Immature natural killer cell (primary cell): ENCODE measurements around the gene RHBDF2. TPM values are rescaled to one million over a fixed set of nuclear protein-coding genes. Genes with fewer than 3 reads are reported as not detected.

Source experiments
- DNase-seq, 3 donors: peaks; one replicate each; pipeline ENCODE4 v3.0.0; 2022; ENCODE audit warnings: mixed read lengths in 1 of 3
- H3K27ac Mint-ChIP-seq, 6 donors: one replicate each; pipeline ENCODE4 v1.8.0; 2020; ENCODE audit warnings: mixed read lengths in 6 of 6, mild to moderate bottlenecking in 5 of 6, inconsistent platforms in 4 of 6, moderate library complexity in 3 of 6
- H3K27me3 Mint-ChIP-seq, 3 donors: one replicate each; pipeline ENCODE4 v1.8.0; 2020 to 2021; ENCODE audit warnings: low read depth in 3 of 3, mild to moderate bottlenecking in 3 of 3, mixed read lengths in 3 of 3, moderate library complexity in 3 of 3, inconsistent platforms in 1 of 3
- H3K36me3 Mint-ChIP-seq, 3 donors: one replicate each; pipeline ENCODE4 v1.8.0; 2020; ENCODE audit warnings: mixed read lengths in 3 of 3, inconsistent platforms in 2 of 3, mild to moderate bottlenecking in 2 of 3
- H3K4me1 Mint-ChIP-seq, 2 donors: one replicate each; pipeline ENCODE4 v1.8.0; 2020; ENCODE audit warnings: inconsistent platforms in 2 of 2, mild to moderate bottlenecking in 2 of 2, mixed read lengths in 2 of 2, moderate library complexity in 1 of 2
- H3K4me3 Mint-ChIP-seq, 5 donors: one replicate each; pipeline ENCODE4 v1.8.0; 2020; ENCODE audit warnings: mild to moderate bottlenecking in 5 of 5, mixed read lengths in 5 of 5, inconsistent platforms in 3 of 5, moderate library complexity in 3 of 5
- H3K9me3 Mint-ChIP-seq, 6 donors: one replicate each; pipeline ENCODE4 v1.8.0; 2020; ENCODE audit warnings: mild to moderate bottlenecking in 6 of 6, mixed read lengths in 6 of 6, inconsistent platforms in 4 of 6, moderate library complexity in 3 of 6
- polyA plus RNA-seq, 3 donors: library from polyadenylated mRNA; unstranded; fragments of 300-500 nt; fragmentation: Illumina TruSeq; gene quantifications; one replicate each; pipeline ENCODE4 v1.2.3, GENCODE V29; 2021

RHBDF2 gene
- polyA plus RNA-seq, 3 donors from 2014 or later, result 19.3 to 90.5 (median 23.6) TPM

DNA sequence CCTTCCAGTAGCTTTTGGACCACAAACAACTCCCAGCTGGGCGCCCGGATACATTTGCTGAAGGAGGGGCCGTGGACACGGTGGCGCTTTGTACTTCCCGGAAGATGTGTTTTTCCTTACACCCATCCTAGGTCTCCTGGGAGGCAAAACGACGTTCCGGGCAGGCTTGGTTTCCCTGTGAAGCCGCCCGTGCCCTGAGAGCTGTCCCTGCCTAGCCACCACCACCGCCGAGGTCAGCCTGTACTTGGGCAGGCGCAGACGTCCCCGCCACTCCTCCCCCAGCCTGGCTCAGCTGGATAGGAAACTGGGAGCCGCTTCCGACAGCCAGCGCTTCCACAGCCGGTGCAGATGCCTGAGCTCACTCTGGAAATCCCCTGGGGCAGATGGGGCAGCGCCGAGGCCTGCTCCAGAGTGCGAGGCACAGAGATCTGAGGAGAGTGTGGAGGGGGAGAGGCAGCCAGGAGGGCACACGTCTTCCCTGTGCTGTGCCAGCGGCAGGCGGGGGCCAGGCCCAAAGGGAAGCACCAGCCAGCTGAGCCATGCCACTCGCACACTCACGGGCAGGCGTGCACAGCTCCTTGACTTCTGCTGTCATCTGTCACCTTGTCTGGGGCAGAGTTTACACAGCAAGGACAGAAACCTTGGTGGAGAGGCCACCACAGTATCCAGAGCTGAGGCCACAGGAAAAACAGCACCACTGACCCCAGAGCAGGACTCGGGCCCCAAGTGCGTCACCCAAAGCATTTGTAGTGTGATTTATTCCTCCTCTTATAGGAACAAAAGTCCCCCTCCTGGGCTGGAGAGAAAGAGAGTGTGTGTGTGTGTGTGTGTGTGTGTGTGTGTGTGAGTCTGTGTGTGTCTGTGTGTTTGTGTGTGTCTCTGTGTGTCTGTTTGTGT lies 3.0 kb downstream of the RHBDF2 start:
- Mint-ChIP-seq H3K4me1 (peaks cover 80 to 90% of the 10 kb centered on the region in 2 donors), H3K27ac (peak overlapping the region; percentile 98 to 100 (median 100)), H3K9me3 (no peaks in the 10 kb centered on the region), H3K4me3 (peak overlapping the region; percentile 94 to 100 (median 95)), H3K27me3 (peaks cover 12 to 30% (median 26%) of the 10 kb centered on the region in 3 donors), H3K36me3 (peaks cover 3 to 7% (median 4%) of the 10 kb centered on the region in 3 donors)
- DNase-seq, result peak in 2 of 3 donors; percentile 36 to 40

- Mint-ChIP-seq H3K4me3 (peak overlapping the region; percentile 58 to 100 (median 69)), H3K36me3 (peaks cover 3 to 7% (median 4%) of the 10 kb centered on the region in 3 donors), H3K27me3 (peaks cover 15 to 34% (median 29%) of the 10 kb centered on the region in 3 donors), H3K9me3 (no peaks in the 10 kb centered on the region), H3K4me1 (peaks cover 86 to 91% of the 10 kb centered on the region in 2 donors), H3K27ac (peak overlapping the region; percentile 99 to 100 (median 100))
- no peak for DNase-seq
These were observed 3.6 kb downstream of the RHBDF2 start for GRCh38 chr17:76497699-76497978.

DNA sequence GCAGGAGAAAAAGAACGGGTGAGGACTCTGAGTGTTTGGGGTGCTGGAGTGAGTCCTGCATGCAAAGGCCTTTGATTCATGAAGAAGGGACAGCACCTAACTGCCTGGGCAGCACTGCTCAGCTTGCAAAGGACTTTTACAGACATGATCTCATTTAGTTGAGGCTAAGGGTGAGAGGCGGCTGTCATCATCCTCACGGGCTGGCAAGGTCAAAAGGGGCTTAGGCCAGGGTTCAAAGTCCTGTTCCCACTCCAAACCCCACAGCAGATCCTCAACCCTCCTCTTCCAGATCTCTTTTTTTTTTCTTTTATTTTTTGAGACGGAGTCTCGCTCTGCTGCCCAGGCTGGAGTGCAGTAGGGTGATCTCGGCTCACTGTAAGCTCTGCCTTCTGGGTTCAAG lies 4.8 kb downstream of the RHBDF2 start:
- peaks cover 16 to 34% (median 29%) of the 10 kb centered on the region in 3 donors for H3K27me3 Mint-ChIP-seq
- DNase-seq, result no peak
- H3K27ac Mint-ChIP-seq, result peak overlapping the region; percentile 99 to 100 (median 100)
- H3K9me3 Mint-ChIP-seq, result no peaks in the 10 kb centered on the region
- peaks cover 3 to 7% (median 4%) of the 10 kb centered on the region in 3 donors for H3K36me3 Mint-ChIP-seq
- H3K4me3 Mint-ChIP-seq, result peak overlapping the region in 4 of 5 donors; percentile 21 to 61 (median 52)
- H3K4me1 Mint-ChIP-seq, result peaks cover 92% of the 10 kb centered on the region in 2 donors

GRCh38 chr17:76495663-76496400 lies 5.4 kb downstream of the RHBDF2 start:
- H3K27ac Mint-ChIP-seq, result peak overlapping the region; percentile 99 to 100 (median 100)
- DNase-seq, result no peak
- H3K36me3 Mint-ChIP-seq, result peaks cover 3 to 7% (median 4%) of the 10 kb centered on the region in 3 donors
- H3K4me3 Mint-ChIP-seq, result peak overlapping the region in 4 of 5 donors; percentile 8 to 63 (median 51)
- no peaks in the 10 kb centered on the region for H3K9me3 Mint-ChIP-seq
- peaks cover 95 to 97% of the 10 kb centered on the region in 2 donors for H3K4me1 Mint-ChIP-seq
- peaks cover 16 to 34% (median 29%) of the 10 kb centered on the region in 3 donors for H3K27me3 Mint-ChIP-seq

DNA sequence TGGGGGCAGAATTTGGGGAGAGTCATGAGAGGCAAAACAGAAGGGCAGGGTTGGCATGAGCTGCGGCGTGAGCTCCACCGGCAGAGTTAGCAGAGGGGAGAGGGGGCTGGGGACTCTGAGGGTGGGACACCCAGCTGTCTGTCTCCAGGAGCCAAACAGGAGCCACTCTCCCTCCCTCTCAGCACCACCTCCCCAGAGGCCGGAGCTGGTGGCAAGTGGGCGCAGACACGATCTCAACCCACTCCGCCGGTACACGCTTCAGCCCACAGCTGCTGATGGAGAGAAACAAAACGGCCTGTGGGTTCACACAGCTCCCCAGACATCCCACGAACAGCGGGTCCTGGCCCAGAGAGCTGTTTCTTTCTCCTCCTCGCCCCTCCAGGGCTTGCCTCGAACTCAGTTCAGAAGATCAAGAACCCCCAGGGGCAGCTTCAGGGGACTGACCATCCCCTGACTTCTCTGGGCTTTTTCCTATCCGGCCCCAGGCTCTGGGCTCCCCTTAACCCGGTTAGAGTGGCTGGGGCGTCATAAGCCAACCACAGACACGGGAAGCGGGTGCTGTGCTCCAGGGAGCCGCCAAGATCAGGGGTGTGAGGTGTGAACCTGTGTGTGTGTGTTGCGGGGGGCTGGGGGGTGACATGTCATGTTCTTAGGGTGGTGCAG lies 7.6 kb downstream of the RHBDF2 start:
- DNase-seq, result peak; percentile 86 to 88 (median 86)
- Mint-ChIP-seq H3K9me3 (no peaks in the 10 kb centered on the region), H3K4me1 (peaks cover 96 to 97% of the 10 kb centered on the region in 2 donors), H3K4me3 (peak overlapping the region; percentile 81 to 96 (median 91)), H3K27me3 (peaks cover 14 to 20% (median 19%) of the 10 kb centered on the region in 3 donors), H3K27ac (peak overlapping the region; percentile 99 to 100 (median 100)), H3K36me3 (no peaks in the 10 kb centered on the region)

- Mint-ChIP-seq H3K4me3 (peak overlapping the region; percentile 81 to 96 (median 91)), H3K4me1 (peaks cover 92 to 93% of the 10 kb centered on the region in 2 donors), H3K27me3 (peaks cover 10 to 17% (median 15%) of the 10 kb centered on the region in 3 donors), H3K27ac (peak overlapping the region; percentile 99 to 100 (median 100)), H3K9me3 (no peaks in the 10 kb centered on the region), H3K36me3 (no peaks in the 10 kb centered on the region)
- DNase-seq, result peak; percentile 67 to 75 (median 75)
These were observed 8.2 kb downstream of the RHBDF2 start for GRCh38 chr17:76492989-76493501.

DNA sequence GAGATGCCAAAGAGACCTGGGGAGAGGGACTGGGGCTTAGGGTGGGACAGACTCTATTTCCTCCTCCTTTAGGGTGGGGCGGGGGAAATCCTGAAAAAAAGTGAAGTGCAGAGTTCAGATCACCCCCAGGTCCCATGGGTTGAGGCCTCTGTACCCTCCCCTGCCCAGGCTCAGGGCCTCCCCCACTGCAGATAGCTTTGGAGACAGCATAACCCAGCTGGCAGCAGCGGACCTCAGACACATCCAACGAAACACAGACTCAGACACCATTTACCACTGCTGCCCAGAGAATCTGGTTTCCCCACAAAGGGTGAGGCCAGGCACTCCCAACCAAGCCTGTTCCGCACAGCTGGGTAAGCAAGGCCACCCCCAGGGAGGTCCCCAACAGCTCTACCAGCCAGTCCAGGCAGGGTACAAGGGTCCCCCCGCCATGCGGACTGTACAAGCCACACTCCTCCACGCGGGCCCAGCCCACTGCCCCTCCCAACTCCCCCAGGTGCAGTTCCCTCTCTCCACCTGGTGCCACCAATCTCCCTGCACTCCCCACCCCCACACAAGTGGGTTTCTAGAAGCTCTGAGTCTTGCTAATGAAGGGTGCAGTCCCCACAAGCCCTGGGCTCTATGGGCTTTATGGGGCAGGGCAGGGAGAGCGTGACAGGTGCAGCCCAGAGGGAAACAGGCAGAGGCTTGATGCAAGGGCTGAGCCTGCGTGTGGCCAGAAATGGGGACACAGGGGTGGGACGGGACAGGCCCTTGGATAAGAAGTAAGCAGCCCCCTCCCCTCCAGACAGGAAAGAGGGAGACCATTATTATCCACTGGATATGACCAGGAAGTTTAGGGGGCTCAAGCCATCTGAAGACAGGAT lies 8.9 kb downstream of the RHBDF2 start:
- peaks cover 8 to 17% (median 14%) of the 10 kb centered on the region in 3 donors for H3K27me3 Mint-ChIP-seq
- H3K9me3 Mint-ChIP-seq, result no peaks in the 10 kb centered on the region
- H3K27ac Mint-ChIP-seq, result peak overlapping the region; percentile 99 to 100 (median 100)
- peak; percentile 35 to 41 (median 40) for DNase-seq
- H3K4me1 Mint-ChIP-seq, result peaks cover 85 to 89% of the 10 kb centered on the region in 2 donors
- peak overlapping the region; percentile 81 to 96 (median 91) for H3K4me3 Mint-ChIP-seq
- H3K36me3 Mint-ChIP-seq, result no peaks in the 10 kb centered on the region

DNA sequence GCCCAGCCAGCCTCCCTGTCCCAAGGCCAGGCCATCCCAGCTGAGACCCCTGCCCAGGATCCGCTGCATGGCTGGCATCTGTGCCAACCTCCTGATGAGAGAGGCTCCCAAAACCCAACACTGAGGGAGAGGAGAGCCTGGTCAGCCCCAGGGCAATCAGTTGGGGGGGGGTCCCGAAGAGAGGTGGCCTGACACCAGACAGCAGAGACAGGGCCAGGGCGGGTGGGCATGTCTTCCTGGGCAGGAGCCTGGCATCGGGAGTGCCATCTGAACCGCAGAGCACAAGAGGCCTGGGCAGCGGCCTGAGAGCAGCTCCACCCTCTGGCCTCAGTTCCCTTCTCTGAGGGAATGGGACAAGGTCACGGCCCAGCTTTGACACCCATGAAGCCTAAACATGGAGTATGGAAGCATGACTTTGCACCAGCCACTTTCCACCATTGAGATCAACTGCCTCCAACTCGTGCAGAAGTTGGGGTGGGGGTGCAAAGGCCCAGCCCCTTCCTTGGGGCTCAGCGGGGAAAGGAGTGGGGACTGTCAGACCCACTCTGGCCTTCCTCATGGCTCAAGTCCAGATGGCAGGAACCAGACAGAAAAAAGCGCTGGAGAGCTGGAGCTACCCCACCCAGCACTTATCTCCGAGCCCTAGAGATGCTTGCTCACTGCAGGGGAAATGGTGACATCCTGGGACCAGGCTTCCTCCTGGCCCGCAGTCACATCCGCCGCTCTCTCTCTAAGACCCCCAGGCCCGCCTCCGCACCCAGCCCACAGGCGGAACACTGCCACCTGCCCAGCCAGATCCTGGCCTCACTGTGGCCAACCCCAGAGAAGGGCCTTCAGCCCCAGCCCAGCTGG lies 9.7 kb downstream of the RHBDF2 start:
- Mint-ChIP-seq H3K27ac (peak overlapping the region; percentile 99 to 100 (median 100)), H3K9me3 (no peaks in the 10 kb centered on the region), H3K4me3 (peak overlapping the region; percentile 81 to 96 (median 91)), H3K4me1 (peaks cover 77 to 80% of the 10 kb centered on the region in 2 donors), H3K27me3 (peaks cover 7 to 17% (median 11%) of the 10 kb centered on the region in 3 donors), H3K36me3 (no peaks in the 10 kb centered on the region)
- peak in 1 of 3 donors; percentile 31 for DNase-seq

DNA sequence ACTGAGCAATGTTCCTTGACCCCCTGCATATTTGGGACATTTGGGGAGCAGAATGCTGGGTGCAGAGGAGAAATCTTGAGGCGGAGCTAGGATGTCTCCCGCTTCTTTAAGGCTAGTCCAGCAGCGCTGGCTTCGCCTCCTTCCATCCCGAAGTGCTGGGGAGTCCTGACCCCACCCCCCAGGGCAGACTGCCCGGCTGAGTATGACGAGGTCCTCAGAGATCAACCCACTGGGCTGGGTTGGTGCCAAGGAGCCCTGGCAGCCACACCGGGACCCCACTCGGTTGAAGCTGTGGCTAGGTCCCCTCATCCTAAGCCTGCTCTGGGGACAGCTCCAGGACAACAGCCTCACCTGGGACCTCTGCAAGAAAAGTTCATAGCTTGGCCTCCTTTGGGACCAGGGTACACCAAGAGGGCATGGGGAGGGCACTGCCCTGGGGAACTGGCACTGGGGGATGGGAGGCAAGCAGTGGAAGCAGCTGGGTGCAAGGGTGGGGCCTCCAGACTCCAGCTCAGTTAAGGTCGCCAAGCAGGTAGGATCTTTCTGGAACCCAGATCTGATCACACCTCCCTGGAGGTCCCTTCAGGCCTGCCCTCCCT lies 11.0 kb downstream of the RHBDF2 start:
- Mint-ChIP-seq H3K27ac (peak overlapping the region; percentile 87 to 100 (median 100)), H3K9me3 (no peaks in the 10 kb centered on the region), H3K4me3 (peak overlapping the region in 4 of 5 donors; percentile 27 to 52 (median 31)), H3K27me3 (peaks cover 7 to 17% (median 11%) of the 10 kb centered on the region in 3 donors), H3K4me1 (peaks cover 71 to 76% of the 10 kb centered on the region in 2 donors), H3K36me3 (no peaks in the 10 kb centered on the region)
- no peak for DNase-seq

DNA sequence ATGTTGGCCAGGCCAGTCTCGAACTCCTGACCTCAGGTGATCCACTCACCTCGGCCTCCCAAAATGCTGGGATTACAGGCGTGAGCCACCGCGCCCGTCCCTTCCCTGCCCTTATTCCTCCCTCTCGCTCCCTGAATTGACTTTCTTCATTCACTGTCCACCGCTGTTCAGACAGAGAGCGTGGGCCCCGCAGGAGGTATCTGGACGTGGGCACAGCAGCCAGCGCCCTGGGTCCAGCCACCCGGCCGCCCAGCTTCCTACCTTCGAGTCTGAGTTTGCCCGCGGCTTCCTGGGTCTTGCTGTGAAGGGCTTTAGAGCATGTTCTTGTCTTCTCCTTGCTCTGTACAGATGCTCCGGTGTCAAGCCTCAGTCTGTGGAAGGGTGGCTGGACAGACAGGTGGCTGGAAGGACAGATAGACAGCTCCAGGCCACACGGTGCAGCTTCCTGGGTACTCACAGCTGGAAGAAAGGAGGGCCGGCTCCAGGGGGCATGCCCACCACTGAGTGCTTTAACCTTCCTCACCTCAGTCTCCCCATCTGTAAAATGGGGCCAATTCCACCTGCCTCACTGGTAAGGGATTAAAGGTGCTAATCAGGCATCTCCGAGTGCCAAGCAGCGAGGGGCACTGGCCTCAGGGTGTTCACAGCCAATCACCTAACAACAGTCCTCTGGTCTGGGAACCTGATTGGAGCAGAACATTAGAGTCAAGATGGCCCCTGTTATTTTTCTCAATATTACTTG lies 13.6 kb downstream of the RHBDF2 start:
- H3K4me1 Mint-ChIP-seq, result peaks cover 54 to 61% of the 10 kb centered on the region in 2 donors
- peak overlapping the region; percentile 58 to 100 (median 86) for H3K27ac Mint-ChIP-seq
- H3K4me3 Mint-ChIP-seq, result peak overlapping the region in 1 of 5 donors; percentile 35
- peaks cover 0 to 5% (median 4%) of the 10 kb centered on the region in 3 donors for H3K27me3 Mint-ChIP-seq
- no peak for DNase-seq
- H3K9me3 Mint-ChIP-seq, result no peaks in the 10 kb centered on the region
- H3K36me3 Mint-ChIP-seq, result no peaks in the 10 kb centered on the region

DNA sequence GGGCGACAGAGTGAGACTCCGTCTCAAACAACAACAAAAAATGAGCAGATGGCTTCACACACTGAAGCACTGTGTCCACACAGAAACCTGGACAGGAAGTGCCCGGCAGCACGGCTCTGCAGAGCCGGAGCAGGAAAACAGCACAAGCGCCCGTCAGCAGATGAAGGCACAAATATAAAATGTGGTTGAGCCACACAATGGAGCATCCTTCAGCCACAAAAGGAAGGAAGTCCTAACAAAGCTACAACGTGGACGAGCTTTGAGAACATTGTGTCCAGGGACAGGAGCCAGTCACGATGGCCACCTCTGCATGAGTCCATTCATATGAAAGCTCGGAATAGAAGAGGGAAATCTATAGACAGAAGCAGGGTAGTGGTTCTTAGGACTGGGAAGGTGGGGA lies 15.7 kb downstream of the RHBDF2 start:
- Mint-ChIP-seq H3K27me3 (peaks cover 0 to 8% (median 6%) of the 10 kb centered on the region in 3 donors), H3K4me3 (peak overlapping the region in 2 of 5 donors; percentile 17 to 48), H3K36me3 (peaks cover 3 to 7% (median 3%) of the 10 kb centered on the region in 3 donors), H3K4me1 (peaks cover 50 to 52% of the 10 kb centered on the region in 2 donors), H3K9me3 (no peaks in the 10 kb centered on the region), H3K27ac (peak overlapping the region; percentile 67 to 92 (median 82))
- no peak for DNase-seq
